Measurements from ENCODE around the gene CRHR1.

CRHR1 gene

DNA sequence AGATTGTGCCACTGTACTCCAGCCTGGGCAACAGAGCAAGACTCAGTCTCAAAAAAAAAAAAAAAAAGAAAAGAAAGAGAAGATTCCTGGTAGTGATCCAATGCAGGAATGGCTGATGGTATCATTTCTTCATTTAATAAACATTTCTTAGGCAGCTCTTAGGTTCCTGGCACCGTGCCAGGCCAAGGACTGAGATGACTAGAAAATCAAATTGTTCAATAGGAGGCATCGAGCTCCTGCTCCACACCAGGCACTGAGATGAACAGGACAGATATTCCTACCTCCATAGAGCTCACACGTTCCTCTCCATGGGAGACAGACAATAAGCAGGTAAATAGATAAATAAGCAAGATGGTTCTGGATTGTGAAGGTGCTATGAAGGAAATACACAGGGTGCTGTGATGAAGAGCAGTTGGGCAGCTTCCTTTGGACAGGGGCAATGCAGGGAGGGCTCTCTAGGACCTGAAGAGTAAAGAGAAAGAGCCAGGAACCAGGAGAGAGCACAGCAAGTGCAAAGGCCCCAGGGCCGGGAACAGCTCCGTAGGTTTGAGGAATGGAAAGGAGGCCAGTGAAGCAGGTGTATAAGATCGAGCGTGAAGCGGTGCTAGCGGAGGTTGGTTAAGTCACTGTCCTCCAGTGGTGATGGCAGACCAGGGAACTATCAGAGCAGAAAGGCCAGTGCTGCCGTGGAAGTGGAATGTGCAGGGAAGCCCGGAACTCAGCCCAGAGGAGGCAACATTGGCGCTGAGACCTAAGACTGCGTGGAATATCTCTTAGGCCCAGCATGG is 26.5 kb upstream of the CRHR1 start:
- ChIA-PET POLR2A (no interaction called here), CTCF (interaction anchor here (1.1 to 2.0 kb wide), 4 partner anchors 10 to 117 kb away, joined by 3 to 5 read pairs (median 4); no protein-coding TSS in a partner anchor)
- Histone ChIP-seq H3K27ac (ENCODE audit: insufficient read depth in 1 of 2, low read depth in 1 of 2, low read length in 2 of 2, poor library complexity in 1 of 2, severe bottlenecking in 2 of 2) (no peak overlapping the region), H3K36me3 (ENCODE audit: control insufficient read depth in 4 of 4, insufficient read depth in 4 of 4, low read length in 3 of 4) (no peaks in the 10 kb centered on the region), H3K9me3 (ENCODE audit: control extremely low read depth in 1 of 5, control insufficient read depth in 4 of 5, insufficient read depth in 2 of 5, low read depth in 1 of 5, low read length in 4 of 5) (no peaks in the 10 kb centered on the region), H3K4me3 (ENCODE audit: control insufficient read depth in 1 of 7, extremely low read depth in 1 of 7, insufficient read depth in 4 of 7, low read depth in 2 of 7, low read length in 6 of 7) (no peak overlapping the region), H3K27me3 (replicated peaks in 2 of 5; ENCODE audit: control insufficient read depth in 4 of 5, insufficient read depth in 5 of 5, low read length in 4 of 5) (peaks cover 0 to 41% (median 9%) of the 10 kb centered on the region in 5 experiments), H3K4me1 (ENCODE audit: control extremely low read depth in 1 of 4, control insufficient read depth in 4 of 4, insufficient read depth in 4 of 4, low read length in 3 of 4) (no peaks in the 10 kb centered on the region)
- no peak for DNase-seq
- 94% methylated on average over 11 of the region's 13 CpGs for WGBS (ENCODE audit: insufficient coverage)

DNA sequence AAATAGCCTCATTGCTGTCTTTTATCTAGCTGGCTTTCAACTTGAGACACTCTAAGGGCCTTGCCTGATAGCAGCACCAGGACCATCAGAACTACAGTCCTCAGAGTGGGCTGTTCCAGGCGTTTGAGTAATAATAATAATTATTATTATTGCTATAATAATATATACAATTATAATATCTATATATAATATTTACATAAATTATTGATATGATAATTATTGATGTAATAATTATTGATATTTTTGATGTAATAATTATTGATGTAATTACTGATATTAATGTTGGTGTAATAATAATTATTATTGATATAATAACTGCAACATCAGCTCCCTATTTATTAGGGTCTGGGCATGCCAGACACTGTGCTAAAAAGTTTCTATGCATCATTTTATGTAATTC is 25.6 kb upstream of the CRHR1 start:
- ChIA-PET POLR2A (no interaction called here), CTCF (interaction anchor here (1.0 to 2.0 kb wide), 2 partner anchors 11 to 13 kb away, joined by 3 to 5 read pairs; no protein-coding TSS in a partner anchor)
- Histone ChIP-seq H3K27me3 (replicated peaks in 2 of 5; ENCODE audit: control insufficient read depth in 4 of 5, insufficient read depth in 5 of 5, low read length in 4 of 5) (peaks cover 0 to 45% (median 9%) of the 10 kb centered on the region in 5 experiments), H3K9me3 (ENCODE audit: control extremely low read depth in 1 of 5, control insufficient read depth in 4 of 5, insufficient read depth in 2 of 5, low read depth in 1 of 5, low read length in 4 of 5) (no peaks in the 10 kb centered on the region), H3K27ac (ENCODE audit: insufficient read depth in 1 of 2, low read depth in 1 of 2, low read length in 2 of 2, poor library complexity in 1 of 2, severe bottlenecking in 2 of 2) (no peak overlapping the region), H3K4me1 (ENCODE audit: control extremely low read depth in 1 of 4, control insufficient read depth in 4 of 4, insufficient read depth in 4 of 4, low read length in 3 of 4) (no peaks in the 10 kb centered on the region), H3K4me3 (ENCODE audit: control insufficient read depth in 1 of 7, extremely low read depth in 1 of 7, insufficient read depth in 4 of 7, low read depth in 2 of 7, low read length in 6 of 7) (no peak overlapping the region), H3K36me3 (ENCODE audit: control insufficient read depth in 4 of 4, insufficient read depth in 4 of 4, low read length in 3 of 4) (no peaks in the 10 kb centered on the region)
- no peak for DNase-seq
- WGBS (ENCODE audit: insufficient coverage): no CpG with 5 or more reads among the region's 1 CpG

DNA sequence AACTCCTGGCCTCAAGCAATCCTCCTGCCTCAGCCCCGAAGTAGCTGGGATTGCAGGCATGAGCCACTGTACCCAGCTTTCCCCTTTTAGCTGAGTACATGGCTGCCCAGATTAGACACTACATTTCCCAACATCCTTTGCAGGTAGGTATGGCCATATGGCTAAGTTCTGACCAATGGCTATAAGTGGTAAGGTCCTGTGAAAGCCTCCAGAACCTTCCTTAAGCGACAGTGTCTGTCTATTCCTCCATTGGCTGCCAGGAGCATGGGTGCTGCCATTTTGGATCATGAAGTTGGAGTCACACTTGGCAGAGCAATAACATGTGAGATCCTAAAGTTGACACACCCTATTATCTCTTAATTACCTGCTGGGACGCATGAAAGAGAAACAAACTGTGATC is 24.4 kb upstream of the CRHR1 start:
- ChIA-PET CTCF (no interaction called here), POLR2A (no interaction called here)
- no peak overlapping the region for H3K27ac ChIP-seq (ENCODE audit: insufficient read depth in 1 of 2, low read depth in 1 of 2, low read length in 2 of 2, poor library complexity in 1 of 2, severe bottlenecking in 2 of 2)
- H3K4me1 ChIP-seq (ENCODE audit: control extremely low read depth in 1 of 4, control insufficient read depth in 4 of 4, insufficient read depth in 4 of 4, low read length in 3 of 4): no peaks in the 10 kb centered on the region
- H3K4me3 ChIP-seq (ENCODE audit: control insufficient read depth in 1 of 7, extremely low read depth in 1 of 7, insufficient read depth in 4 of 7, low read depth in 2 of 7, low read length in 6 of 7): no peak overlapping the region
- H3K36me3 ChIP-seq (ENCODE audit: control insufficient read depth in 4 of 4, insufficient read depth in 4 of 4, low read length in 3 of 4): no peaks in the 10 kb centered on the region
- no peaks in the 10 kb centered on the region for H3K9me3 ChIP-seq (ENCODE audit: control extremely low read depth in 1 of 5, control insufficient read depth in 4 of 5, insufficient read depth in 2 of 5, low read depth in 1 of 5, low read length in 4 of 5)
- peaks cover 0 to 48% (median 9%) of the 10 kb centered on the region in 5 experiments for H3K27me3 ChIP-seq (replicated peaks in 2 of 5; ENCODE audit: control insufficient read depth in 4 of 5, insufficient read depth in 5 of 5, low read length in 4 of 5)
- 80% methylated on average over 2 of the region's 3 CpGs for WGBS (ENCODE audit: insufficient coverage)
- DNase-seq: no peak

DNA sequence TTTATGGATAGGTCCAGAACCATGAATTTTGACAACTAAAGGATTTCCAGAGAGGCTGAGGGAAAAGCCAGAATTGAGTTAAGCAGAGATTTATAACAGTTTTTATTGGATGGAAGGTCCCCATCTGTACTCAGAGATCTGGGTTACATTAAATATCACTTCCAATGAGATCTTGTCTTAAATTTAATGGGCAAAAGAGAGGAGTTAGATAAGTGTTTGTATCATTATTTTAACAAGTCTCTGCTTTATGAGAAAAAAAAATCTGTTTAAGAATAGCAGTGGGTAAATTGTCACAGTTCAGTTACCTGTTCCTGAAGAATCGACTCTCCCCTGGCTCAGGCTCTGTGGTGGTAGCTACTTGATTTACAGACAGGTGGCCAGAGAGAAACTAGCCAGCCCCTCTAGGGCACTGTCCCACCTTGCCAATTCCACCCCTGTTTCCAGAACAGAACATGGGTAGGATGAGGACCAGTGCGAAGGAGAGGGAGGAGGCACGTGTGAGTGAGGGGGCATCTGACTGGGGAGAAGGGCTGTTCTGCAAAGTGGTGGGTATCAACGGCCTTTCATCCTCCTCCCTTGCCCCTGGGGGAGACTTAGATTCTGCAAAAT is 22.1 kb upstream of the CRHR1 start:
- H3K27ac ChIP-seq (ENCODE audit: insufficient read depth in 1 of 2, low read depth in 1 of 2, low read length in 2 of 2, poor library complexity in 1 of 2, severe bottlenecking in 2 of 2): no peak overlapping the region
- no peaks in the 10 kb centered on the region for H3K4me1 ChIP-seq (ENCODE audit: control extremely low read depth in 1 of 4, control insufficient read depth in 4 of 4, insufficient read depth in 4 of 4, low read length in 3 of 4)
- DNase-seq: no peak
- ChIA-PET CTCF (no interaction called here), POLR2A (no interaction called here)
- 88% methylated on average over 1 of the region's 4 CpGs for WGBS (ENCODE audit: insufficient coverage)
- H3K4me3 ChIP-seq (ENCODE audit: control insufficient read depth in 1 of 7, extremely low read depth in 1 of 7, insufficient read depth in 4 of 7, low read depth in 2 of 7, low read length in 6 of 7): no peak overlapping the region
- H3K27me3 ChIP-seq (replicated peaks in 2 of 5; ENCODE audit: control insufficient read depth in 4 of 5, insufficient read depth in 5 of 5, low read length in 4 of 5): peaks cover 0 to 30% (median 2%) of the 10 kb centered on the region in 5 experiments
- no peaks in the 10 kb centered on the region for H3K9me3 ChIP-seq (ENCODE audit: control extremely low read depth in 1 of 5, control insufficient read depth in 4 of 5, insufficient read depth in 2 of 5, low read depth in 1 of 5, low read length in 4 of 5)
- H3K36me3 ChIP-seq (ENCODE audit: control insufficient read depth in 4 of 4, insufficient read depth in 4 of 4, low read length in 3 of 4): no peaks in the 10 kb centered on the region

DNA sequence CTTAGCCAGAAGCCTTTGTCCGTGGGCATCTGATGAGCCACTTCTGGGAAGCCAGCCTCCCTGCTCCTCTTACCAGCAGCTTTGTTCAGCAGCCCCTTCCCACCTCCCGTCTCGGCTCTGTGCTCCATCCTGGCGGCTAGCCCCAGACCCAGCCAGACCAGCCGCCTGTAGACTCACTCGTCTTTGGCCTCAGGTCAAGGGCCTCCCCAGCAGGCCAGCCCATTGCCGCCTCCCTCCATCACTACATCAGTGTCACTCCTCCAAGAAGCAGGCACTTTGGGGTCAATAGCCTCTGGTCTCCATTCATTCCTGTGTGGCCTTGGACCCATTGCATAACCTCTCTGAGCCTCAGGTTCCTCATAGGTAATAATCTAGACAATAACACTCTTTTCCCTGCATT is 20.9 kb upstream of the CRHR1 start:
- 56% methylated on average over 7 of the region's 7 CpGs for WGBS (ENCODE audit: insufficient coverage)
- no peak overlapping the region for H3K4me3 ChIP-seq (ENCODE audit: control insufficient read depth in 1 of 7, extremely low read depth in 1 of 7, insufficient read depth in 4 of 7, low read depth in 2 of 7, low read length in 6 of 7)
- DNase-seq: no peak
- no peaks in the 10 kb centered on the region for H3K4me1 ChIP-seq (ENCODE audit: control extremely low read depth in 1 of 4, control insufficient read depth in 4 of 4, insufficient read depth in 4 of 4, low read length in 3 of 4)
- H3K36me3 ChIP-seq (ENCODE audit: control insufficient read depth in 4 of 4, insufficient read depth in 4 of 4, low read length in 3 of 4): no peaks in the 10 kb centered on the region
- POLR2A ChIA-PET: interaction anchor here (0.6 kb wide), 1 partner anchor 161 kb away, joined by 3 read pairs; no protein-coding TSS in a partner anchor
- H3K27ac ChIP-seq (ENCODE audit: insufficient read depth in 1 of 2, low read depth in 1 of 2, low read length in 2 of 2, poor library complexity in 1 of 2, severe bottlenecking in 2 of 2): no peak overlapping the region
- CTCF ChIA-PET: no interaction called here
- H3K27me3 ChIP-seq (replicated peaks in 2 of 5; ENCODE audit: control insufficient read depth in 4 of 5, insufficient read depth in 5 of 5, low read length in 4 of 5): peaks cover 0 to 39% (median 2%) of the 10 kb centered on the region in 5 experiments
- H3K9me3 ChIP-seq (ENCODE audit: control extremely low read depth in 1 of 5, control insufficient read depth in 4 of 5, insufficient read depth in 2 of 5, low read depth in 1 of 5, low read length in 4 of 5): no peaks in the 10 kb centered on the region

DNA sequence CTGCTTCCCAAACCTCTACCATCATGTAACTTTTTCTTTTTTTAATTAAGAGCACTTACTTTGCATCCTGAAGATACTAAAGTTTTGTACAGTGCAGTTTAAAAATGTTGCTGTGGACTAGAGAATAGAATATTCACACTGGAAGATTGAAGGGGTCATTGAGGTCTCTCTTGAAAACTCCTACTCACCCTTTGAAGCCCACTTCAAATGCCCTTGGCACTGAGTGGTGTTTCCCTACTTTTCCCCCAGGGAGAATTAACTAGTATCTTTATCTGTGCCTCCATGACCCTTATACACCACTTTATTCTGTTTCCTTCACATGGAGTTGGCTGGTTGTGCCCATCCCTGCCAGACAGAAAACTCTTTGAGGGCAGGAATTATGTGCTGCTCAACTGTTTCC is 19.6 kb upstream of the CRHR1 start:
- peaks cover 0 to 51% (median 4%) of the 10 kb centered on the region in 5 experiments for H3K27me3 ChIP-seq (replicated peaks in 2 of 5; ENCODE audit: control insufficient read depth in 4 of 5, insufficient read depth in 5 of 5, low read length in 4 of 5)
- H3K4me1 ChIP-seq (ENCODE audit: control extremely low read depth in 1 of 4, control insufficient read depth in 4 of 4, insufficient read depth in 4 of 4, low read length in 3 of 4): no peaks in the 10 kb centered on the region
- ChIA-PET POLR2A (no interaction called here), CTCF (no interaction called here)
- H3K36me3 ChIP-seq (ENCODE audit: control insufficient read depth in 4 of 4, insufficient read depth in 4 of 4, low read length in 3 of 4): no peaks in the 10 kb centered on the region
- no peak overlapping the region for H3K27ac ChIP-seq (ENCODE audit: insufficient read depth in 1 of 2, low read depth in 1 of 2, low read length in 2 of 2, poor library complexity in 1 of 2, severe bottlenecking in 2 of 2)
- no peaks in the 10 kb centered on the region for H3K9me3 ChIP-seq (ENCODE audit: control extremely low read depth in 1 of 5, control insufficient read depth in 4 of 5, insufficient read depth in 2 of 5, low read depth in 1 of 5, low read length in 4 of 5)
- no peak overlapping the region for H3K4me3 ChIP-seq (ENCODE audit: control insufficient read depth in 1 of 7, extremely low read depth in 1 of 7, insufficient read depth in 4 of 7, low read depth in 2 of 7, low read length in 6 of 7)
- no peak for DNase-seq

DNA sequence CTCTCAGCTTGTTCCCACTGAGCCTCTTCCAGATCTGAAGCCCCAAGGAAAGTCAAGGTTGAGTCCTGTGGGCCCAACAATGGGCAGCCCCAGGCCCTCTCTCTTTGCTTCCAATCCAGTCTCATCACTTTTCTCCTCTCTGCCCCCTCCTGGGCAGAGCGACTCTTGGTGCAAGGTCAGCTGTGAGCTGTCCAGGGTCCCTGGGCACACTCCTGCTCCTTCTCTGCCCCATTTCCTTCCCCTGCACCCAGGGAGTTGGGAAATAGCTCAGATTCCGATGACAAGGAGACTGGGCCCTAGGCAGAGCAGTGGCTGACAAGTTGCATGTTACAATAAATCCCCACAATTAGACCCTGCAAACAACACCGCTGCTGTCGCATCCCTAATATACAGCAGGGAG is 16.1 kb upstream of the CRHR1 start:
- Histone ChIP-seq H3K9me3 (ENCODE audit: control extremely low read depth in 1 of 5, control insufficient read depth in 4 of 5, insufficient read depth in 2 of 5, low read depth in 1 of 5, low read length in 4 of 5) (no peaks in the 10 kb centered on the region), H3K4me3 (ENCODE audit: control insufficient read depth in 1 of 7, extremely low read depth in 1 of 7, insufficient read depth in 4 of 7, low read depth in 2 of 7, low read length in 6 of 7) (no peak overlapping the region), H3K27me3 (replicated peaks in 2 of 5; ENCODE audit: control insufficient read depth in 4 of 5, insufficient read depth in 5 of 5, low read length in 4 of 5) (peaks cover 3 to 61% (median 14%) of the 10 kb centered on the region in 5 experiments), H3K4me1 (ENCODE audit: control extremely low read depth in 1 of 4, control insufficient read depth in 4 of 4, insufficient read depth in 4 of 4, low read length in 3 of 4) (no peaks in the 10 kb centered on the region), H3K36me3 (ENCODE audit: control insufficient read depth in 4 of 4, insufficient read depth in 4 of 4, low read length in 3 of 4) (no peaks in the 10 kb centered on the region), H3K27ac (ENCODE audit: insufficient read depth in 1 of 2, low read depth in 1 of 2, low read length in 2 of 2, poor library complexity in 1 of 2, severe bottlenecking in 2 of 2) (no peak overlapping the region)
- POLR2A ChIA-PET: no interaction called here
- CTCF ChIA-PET: no interaction called here
- 13% methylated on average over 1 of the region's 4 CpGs for WGBS (ENCODE audit: insufficient coverage)
- DNase-seq: no peak

All from common myeloid progenitor, CD34-positive (primary cell).